GM19099 (cell line): ENCODE data around the gene CAMTA1.

Source experiments
- POLR2A ChIP-seq: IDR thresholded peaks from 3 replicates; pipeline ENCODE4 v1.6.1; 2011; ENCODE audit warnings: low read depth; ENCODE audit not compliant: insufficient read length; ENCODE audit errors: extremely low read depth

Gene CAMTA1

GRCh38 chr1:6870086-6870485 lies 84.8 kb downstream of the CAMTA1 start:
- no peak for TF ChIP-seq POLR2A

GRCh38 chr1:6870571-6870970 lies 85.3 kb downstream of the CAMTA1 start:
- TF ChIP-seq POLR2A: no peak

GRCh38 chr1:6871300-6871972 lies 86.2 kb downstream of the CAMTA1 start:
- no peak for TF ChIP-seq POLR2A

GRCh38 chr1:6872573-6873261 lies 87.5 kb downstream of the CAMTA1 start:
- no peak for TF ChIP-seq POLR2A

- no peak for TF ChIP-seq POLR2A
Observed at GRCh38 chr1:6873298-6874015, 88.2 kb downstream of the CAMTA1 start.

GRCh38 chr1:6874298-6874697 lies 89.0 kb downstream of the CAMTA1 start:
- TF ChIP-seq POLR2A: no peak

GRCh38 chr1:6880951-6881690 lies 95.9 kb downstream of the CAMTA1 start:
- no peak for TF ChIP-seq POLR2A

- no peak for TF ChIP-seq POLR2A
Observed at GRCh38 chr1:6882414-6882813, 97.2 kb downstream of the CAMTA1 start.

- TF ChIP-seq POLR2A: no peak
Observed at GRCh38 chr1:6884652-6885153, 99.4 kb downstream of the CAMTA1 start.

- TF ChIP-seq POLR2A: no peak
Observed at GRCh38 chr1:6885426-6885825, 100.2 kb downstream of the CAMTA1 start.

GRCh38 chr1:6886523-6886922 lies 101.3 kb downstream of the CAMTA1 start:
- TF ChIP-seq POLR2A: no peak

- TF ChIP-seq POLR2A: no peak
Observed at GRCh38 chr1:6888268-6888667, 103.0 kb downstream of the CAMTA1 start.

GRCh38 chr1:6888870-6889269 lies 103.6 kb downstream of the CAMTA1 start:
- no peak for TF ChIP-seq POLR2A

- TF ChIP-seq POLR2A: no peak
Observed at GRCh38 chr1:6889875-6890480, 104.7 kb downstream of the CAMTA1 start.

- no peak for TF ChIP-seq POLR2A
Observed at GRCh38 chr1:6890686-6891085, 105.4 kb downstream of the CAMTA1 start.
